GM23338 (cell line): ENCODE results near the gene PPFIA2. TPM values are rescaled to one million over a fixed set of nuclear protein-coding genes. Genes with fewer than 3 reads are reported as not detected.
A peak's percentile ranks its signal among the peaks of the same experiment; 100 is the strongest.

ENCODE experiments used
- ATAC-seq: fragments of 200-7000 bp; cut with Tn5 transposase; 3 replicates; pipeline ENCODE4 v1.9.1; 2020
- DNase-seq: peaks from one replicate; pipeline ENCODE4 v3.0.0-alpha.2; 2015; ENCODE audit warnings: low spot score
- H2AFZ ChIP-seq: fragments of 200-600 bp; sonication (generic); 2 replicates; pipeline ENCODE4 v1.8.0; 2016; ENCODE audit warnings: antibody characterized with exemption, mild to moderate bottlenecking, moderate library complexity
- H3F3A ChIP-seq: fragments of 200-600 bp; sonication (generic); replicated peaks from 2 replicates; pipeline ENCODE4 v1.8.0; 2017; ENCODE audit warnings: antibody characterized with exemption, mixed run types, low read depth
- H3K27ac ChIP-seq: fragments of 200-600 bp; sonication (generic); 2 replicates; pipeline ENCODE4 v1.6.1; 2016; ENCODE audit warnings: low read depth
- H3K27me3 ChIP-seq: fragments of 200-600 bp; sonication (generic); 2 replicates; pipeline ENCODE4 v1.8.0; 2016; ENCODE audit warnings: mild to moderate bottlenecking, mixed run types, moderate library complexity; ENCODE audit not compliant: insufficient read depth
- H3K36me3 ChIP-seq: fragments of 200-600 bp; sonication (generic); 2 replicates; pipeline ENCODE4 v1.8.0; 2016; ENCODE audit warnings: mild to moderate bottlenecking; ENCODE audit not compliant: insufficient read depth
- H3K4me1 ChIP-seq: fragments of 200-600 bp; sonication (generic); 2 replicates; pipeline ENCODE4 v1.8.0; 2016; ENCODE audit warnings: mild to moderate bottlenecking, moderate library complexity; ENCODE audit not compliant: insufficient read depth
- H3K4me2 ChIP-seq: fragments of 200-600 bp; sonication (generic); 2 replicates; pipeline ENCODE4 v1.7.1; 2017; ENCODE audit warnings: mixed run types
- H3K4me3 ChIP-seq: fragments of 200-600 bp; sonication (generic); 2 replicates; pipeline ENCODE4 v1.6.1; 2016; ENCODE audit warnings: mixed run types
- H3K79me2 ChIP-seq: fragments of 200-600 bp; sonication (generic); replicated peaks from 2 replicates; pipeline ENCODE4 v1.8.0; 2017; ENCODE audit warnings: mild to moderate bottlenecking; ENCODE audit not compliant: insufficient read depth
- H3K9me2 ChIP-seq: fragments of 200-600 bp; sonication (generic); 2 replicates; pipeline ENCODE4 v1.8.0; 2017; ENCODE audit not compliant: insufficient read depth
- H4K20me1 ChIP-seq: fragments of 200-600 bp; sonication (generic); replicated peaks from 2 replicates; pipeline ENCODE4 v1.8.0; 2017; ENCODE audit warnings: mild to moderate bottlenecking; ENCODE audit not compliant: insufficient read depth
- H3K27ac Mint-ChIP-seq: 2 replicates; pipeline ENCODE4 v1.8.0; 2020; ENCODE audit warnings: inconsistent platforms, mild to moderate bottlenecking, moderate library complexity, mixed read lengths
- H3K27me3 Mint-ChIP-seq: 3 replicates; pipeline ENCODE4 v1.8.0; 2022; ENCODE audit warnings: low read depth, mild to moderate bottlenecking, moderate library complexity, mixed read lengths, inconsistent platforms; ENCODE audit not compliant: insufficient read depth, poor library complexity
- H3K36me3 Mint-ChIP-seq: 3 replicates; pipeline ENCODE4 v1.8.0; 2021; ENCODE audit warnings: low read depth, mild to moderate bottlenecking, inconsistent platforms, moderate library complexity, mixed read lengths
- H3K4me1 Mint-ChIP-seq: 3 replicates; pipeline ENCODE4 v1.8.0; 2020; ENCODE audit warnings: mild to moderate bottlenecking, inconsistent platforms, mixed read lengths
- H3K4me3 Mint-ChIP-seq: 3 replicates; pipeline ENCODE4 v1.8.0; 2021; ENCODE audit warnings: moderate library complexity, mild to moderate bottlenecking, inconsistent platforms, mixed read lengths
- H3K9me3 Mint-ChIP-seq: 3 replicates; pipeline ENCODE4 v1.8.0; 2020; ENCODE audit warnings: moderate library complexity, mild to moderate bottlenecking, inconsistent platforms, mixed read lengths
- CREB1 ChIP-seq: fragments of 250-450 bp; sonication (Bioruptor Pico); IDR thresholded peaks from 2 replicates; pipeline ENCODE4 v1.5.0; 2020; ENCODE audit warnings: low read depth, mild to moderate bottlenecking, moderate library complexity
- EZH2phosphoT487 ChIP-seq: fragments of 200-600 bp; sonication (generic); IDR thresholded peaks from one replicate; pipeline ENCODE4 v1.8.1; 2018; ENCODE audit warnings: antibody characterized with exemption; ENCODE audit not compliant: unreplicated experiment
- NANOG ChIP-seq: IDR thresholded peaks from 2 replicates; pipeline ENCODE4 v1.6.1; 2016; ENCODE audit warnings: antibody characterized with exemption, borderline replicate concordance
- POLR2AphosphoS5 ChIP-seq: IDR thresholded peaks from 2 replicates; pipeline ENCODE4 v1.6.1; 2016; ENCODE audit warnings: antibody characterized with exemption, low read depth
- STAT1 ChIP-seq: IDR thresholded peaks from one replicate; pipeline ENCODE4 v1.6.1; 2016; ENCODE audit warnings: antibody characterized with exemption; ENCODE audit not compliant: unreplicated experiment
- ZNF114 ChIP-seq: fragments of 250-450 bp; sonication (Bioruptor Pico); IDR thresholded peaks from 2 replicates; pipeline ENCODE4 v1.5.0; 2020; ENCODE audit warnings: mild to moderate bottlenecking, moderate library complexity
- ZNF331 ChIP-seq: fragments of 250-450 bp; sonication (Bioruptor Pico); IDR thresholded peaks from 2 replicates; pipeline ENCODE4 v1.5.0; 2020; ENCODE audit warnings: low read depth, mild to moderate bottlenecking, moderate library complexity
- polyA plus RNA-seq: library from polyadenylated mRNA; unstranded; fragments of >200 nt; fragmentation: Nextera tagmentation; extraction: Ambion mirVana; gene quantifications from 2 replicates; pipeline ENCODE4 v1.2.1, GENCODE V29; 2016
- total RNA-seq: library from RNA; depleted of rRNA; stranded (reverse); fragments of >200 nt; shearing (Covaris generic); gene quantifications from 2 replicates; pipeline ENCODE4 v1.2.3, GENCODE V29; 2014
- TF ChIP-seq, protein P1 (sequence below), 2 experiments: fragments of 200-600 bp in 1 of 2; sonication (generic) in 1 of 2; conservative IDR thresholded peaks; 2 replicates each; pipeline versions ENCODE4 v1.5.1 to v1.6.1; 2016 to 2017; ENCODE audit warnings: antibody characterized with exemption in 2 of 2, low read depth in 2 of 2, mild to moderate bottlenecking in 2 of 2, moderate library complexity in 1 of 2
- TF ChIP-seq, protein P2 (sequence below): IDR thresholded peaks from 2 replicates; pipeline ENCODE4 v1.6.1; 2016; ENCODE audit warnings: antibody characterized with exemption
- TF ChIP-seq, protein P3 (sequence below): fragments of 250-450 bp; sonication (Bioruptor Pico); IDR thresholded peaks from 2 replicates; pipeline ENCODE4 v1.5.0; 2020; ENCODE audit warnings: mild to moderate bottlenecking, moderate library complexity

Gene PPFIA2
- total and polyA plus RNA-seq, 2 experiments from 2014 or later = 5.4 to 7.2 TPM

DNA sequence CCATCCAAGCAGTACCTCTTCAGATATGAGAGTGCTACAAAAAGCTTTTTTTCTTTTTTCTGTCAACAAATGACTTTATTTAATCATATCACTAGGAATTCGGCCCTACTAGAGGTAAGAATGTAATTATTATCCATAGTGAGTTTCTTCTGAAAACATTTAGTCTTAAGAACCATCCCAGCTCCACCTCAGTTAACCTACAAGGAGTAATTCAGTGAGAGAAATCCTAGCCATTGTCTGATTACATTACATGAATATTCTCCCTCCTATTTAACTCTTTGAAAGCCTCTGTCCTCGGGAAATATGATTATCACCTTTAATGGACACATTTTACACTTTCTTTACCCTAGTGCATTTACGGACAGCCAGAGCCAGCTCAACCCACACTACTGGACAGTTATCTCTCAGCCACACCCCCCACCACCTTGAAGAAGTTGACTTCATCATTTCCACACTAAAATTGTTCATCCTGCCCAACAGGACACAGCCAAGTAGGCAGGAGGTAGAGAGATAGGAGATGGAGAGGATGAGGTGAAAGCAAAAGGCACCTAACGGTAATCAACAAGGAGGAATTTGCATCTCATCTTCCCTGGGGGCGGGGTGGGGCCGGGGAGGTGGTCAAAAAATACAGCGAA lies 1.3 kb downstream of the PPFIA2 start:
- no peak for ATAC-seq

DNA sequence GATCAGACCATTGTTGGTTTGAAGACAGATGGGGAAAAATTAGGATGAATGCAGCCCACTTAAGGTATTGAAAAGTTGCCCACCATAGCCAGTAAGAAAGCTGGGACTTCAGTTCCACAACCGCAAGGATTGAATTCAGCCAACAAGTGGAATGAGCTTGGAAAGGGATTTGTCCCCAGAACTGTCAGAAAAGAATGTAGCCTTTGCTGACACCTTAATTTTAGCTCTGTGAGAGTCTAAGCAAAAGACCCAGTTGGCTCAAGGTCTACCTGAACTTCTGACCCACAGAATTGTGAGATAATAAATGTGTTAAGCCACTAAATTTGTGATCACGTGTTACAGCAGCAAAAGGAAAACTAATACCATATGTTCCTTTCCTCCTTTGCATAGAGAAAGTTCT lies 29.4 kb downstream of the PPFIA2 start:
- no peak overlapping the region for H3K4me3 Mint-ChIP-seq
- no peaks in the 10 kb centered on the region for H3K27me3 Mint-ChIP-seq
- H3K27me3 ChIP-seq = no peaks in the 10 kb centered on the region
- H3K4me1 ChIP-seq = peaks cover 36% of the 10 kb centered on the region
- no peaks in the 10 kb centered on the region for H3F3A ChIP-seq
- no peaks in the 10 kb centered on the region for H3K9me2 ChIP-seq
- H3K4me3 ChIP-seq = no peak overlapping the region
- no peaks in the 10 kb centered on the region for H3K79me2 ChIP-seq
- H3K27ac ChIP-seq = no peak overlapping the region
- ATAC-seq (no peak), DNase-seq (no peak)
- H3K36me3 Mint-ChIP-seq = no peaks in the 10 kb centered on the region
- H3K36me3 ChIP-seq = no peaks in the 10 kb centered on the region
- no peak overlapping the region for H3K4me2 ChIP-seq
- H3K9me3 Mint-ChIP-seq = no peaks in the 10 kb centered on the region
- H3K27ac Mint-ChIP-seq = no peak overlapping the region
- no peak overlapping the region for H2AFZ ChIP-seq
- no peaks in the 10 kb centered on the region for H4K20me1 ChIP-seq
- H3K4me1 Mint-ChIP-seq = peaks cover 35% of the 10 kb centered on the region
- no peak for TF ChIP-seq CREB1 (CRISPR knock-in tag)
- TF ChIP-seq EZH2phosphoT487 = no peak
- TF ChIP-seq POLR2AphosphoS5 = no peak
- no peak for TF ChIP-seq NANOG
- TF ChIP-seq, protein P1, sequence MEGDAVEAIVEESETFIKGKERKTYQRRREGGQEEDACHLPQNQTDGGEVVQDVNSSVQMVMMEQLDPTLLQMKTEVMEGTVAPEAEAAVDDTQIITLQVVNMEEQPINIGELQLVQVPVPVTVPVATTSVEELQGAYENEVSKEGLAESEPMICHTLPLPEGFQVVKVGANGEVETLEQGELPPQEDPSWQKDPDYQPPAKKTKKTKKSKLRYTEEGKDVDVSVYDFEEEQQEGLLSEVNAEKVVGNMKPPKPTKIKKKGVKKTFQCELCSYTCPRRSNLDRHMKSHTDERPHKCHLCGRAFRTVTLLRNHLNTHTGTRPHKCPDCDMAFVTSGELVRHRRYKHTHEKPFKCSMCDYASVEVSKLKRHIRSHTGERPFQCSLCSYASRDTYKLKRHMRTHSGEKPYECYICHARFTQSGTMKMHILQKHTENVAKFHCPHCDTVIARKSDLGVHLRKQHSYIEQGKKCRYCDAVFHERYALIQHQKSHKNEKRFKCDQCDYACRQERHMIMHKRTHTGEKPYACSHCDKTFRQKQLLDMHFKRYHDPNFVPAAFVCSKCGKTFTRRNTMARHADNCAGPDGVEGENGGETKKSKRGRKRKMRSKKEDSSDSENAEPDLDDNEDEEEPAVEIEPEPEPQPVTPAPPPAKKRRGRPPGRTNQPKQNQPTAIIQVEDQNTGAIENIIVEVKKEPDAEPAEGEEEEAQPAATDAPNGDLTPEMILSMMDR (conservative IDR thresholded peaks at IDR 0.05; ENCODE audit: low read depth in 2 of 2) = no peak
- TF ChIP-seq ZNF331 (CRISPR knock-in tag) = no peak
- TF ChIP-seq, protein P2, sequence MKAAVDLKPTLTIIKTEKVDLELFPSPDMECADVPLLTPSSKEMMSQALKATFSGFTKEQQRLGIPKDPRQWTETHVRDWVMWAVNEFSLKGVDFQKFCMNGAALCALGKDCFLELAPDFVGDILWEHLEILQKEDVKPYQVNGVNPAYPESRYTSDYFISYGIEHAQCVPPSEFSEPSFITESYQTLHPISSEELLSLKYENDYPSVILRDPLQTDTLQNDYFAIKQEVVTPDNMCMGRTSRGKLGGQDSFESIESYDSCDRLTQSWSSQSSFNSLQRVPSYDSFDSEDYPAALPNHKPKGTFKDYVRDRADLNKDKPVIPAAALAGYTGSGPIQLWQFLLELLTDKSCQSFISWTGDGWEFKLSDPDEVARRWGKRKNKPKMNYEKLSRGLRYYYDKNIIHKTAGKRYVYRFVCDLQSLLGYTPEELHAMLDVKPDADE = no peak
- TF ChIP-seq, protein P3, sequence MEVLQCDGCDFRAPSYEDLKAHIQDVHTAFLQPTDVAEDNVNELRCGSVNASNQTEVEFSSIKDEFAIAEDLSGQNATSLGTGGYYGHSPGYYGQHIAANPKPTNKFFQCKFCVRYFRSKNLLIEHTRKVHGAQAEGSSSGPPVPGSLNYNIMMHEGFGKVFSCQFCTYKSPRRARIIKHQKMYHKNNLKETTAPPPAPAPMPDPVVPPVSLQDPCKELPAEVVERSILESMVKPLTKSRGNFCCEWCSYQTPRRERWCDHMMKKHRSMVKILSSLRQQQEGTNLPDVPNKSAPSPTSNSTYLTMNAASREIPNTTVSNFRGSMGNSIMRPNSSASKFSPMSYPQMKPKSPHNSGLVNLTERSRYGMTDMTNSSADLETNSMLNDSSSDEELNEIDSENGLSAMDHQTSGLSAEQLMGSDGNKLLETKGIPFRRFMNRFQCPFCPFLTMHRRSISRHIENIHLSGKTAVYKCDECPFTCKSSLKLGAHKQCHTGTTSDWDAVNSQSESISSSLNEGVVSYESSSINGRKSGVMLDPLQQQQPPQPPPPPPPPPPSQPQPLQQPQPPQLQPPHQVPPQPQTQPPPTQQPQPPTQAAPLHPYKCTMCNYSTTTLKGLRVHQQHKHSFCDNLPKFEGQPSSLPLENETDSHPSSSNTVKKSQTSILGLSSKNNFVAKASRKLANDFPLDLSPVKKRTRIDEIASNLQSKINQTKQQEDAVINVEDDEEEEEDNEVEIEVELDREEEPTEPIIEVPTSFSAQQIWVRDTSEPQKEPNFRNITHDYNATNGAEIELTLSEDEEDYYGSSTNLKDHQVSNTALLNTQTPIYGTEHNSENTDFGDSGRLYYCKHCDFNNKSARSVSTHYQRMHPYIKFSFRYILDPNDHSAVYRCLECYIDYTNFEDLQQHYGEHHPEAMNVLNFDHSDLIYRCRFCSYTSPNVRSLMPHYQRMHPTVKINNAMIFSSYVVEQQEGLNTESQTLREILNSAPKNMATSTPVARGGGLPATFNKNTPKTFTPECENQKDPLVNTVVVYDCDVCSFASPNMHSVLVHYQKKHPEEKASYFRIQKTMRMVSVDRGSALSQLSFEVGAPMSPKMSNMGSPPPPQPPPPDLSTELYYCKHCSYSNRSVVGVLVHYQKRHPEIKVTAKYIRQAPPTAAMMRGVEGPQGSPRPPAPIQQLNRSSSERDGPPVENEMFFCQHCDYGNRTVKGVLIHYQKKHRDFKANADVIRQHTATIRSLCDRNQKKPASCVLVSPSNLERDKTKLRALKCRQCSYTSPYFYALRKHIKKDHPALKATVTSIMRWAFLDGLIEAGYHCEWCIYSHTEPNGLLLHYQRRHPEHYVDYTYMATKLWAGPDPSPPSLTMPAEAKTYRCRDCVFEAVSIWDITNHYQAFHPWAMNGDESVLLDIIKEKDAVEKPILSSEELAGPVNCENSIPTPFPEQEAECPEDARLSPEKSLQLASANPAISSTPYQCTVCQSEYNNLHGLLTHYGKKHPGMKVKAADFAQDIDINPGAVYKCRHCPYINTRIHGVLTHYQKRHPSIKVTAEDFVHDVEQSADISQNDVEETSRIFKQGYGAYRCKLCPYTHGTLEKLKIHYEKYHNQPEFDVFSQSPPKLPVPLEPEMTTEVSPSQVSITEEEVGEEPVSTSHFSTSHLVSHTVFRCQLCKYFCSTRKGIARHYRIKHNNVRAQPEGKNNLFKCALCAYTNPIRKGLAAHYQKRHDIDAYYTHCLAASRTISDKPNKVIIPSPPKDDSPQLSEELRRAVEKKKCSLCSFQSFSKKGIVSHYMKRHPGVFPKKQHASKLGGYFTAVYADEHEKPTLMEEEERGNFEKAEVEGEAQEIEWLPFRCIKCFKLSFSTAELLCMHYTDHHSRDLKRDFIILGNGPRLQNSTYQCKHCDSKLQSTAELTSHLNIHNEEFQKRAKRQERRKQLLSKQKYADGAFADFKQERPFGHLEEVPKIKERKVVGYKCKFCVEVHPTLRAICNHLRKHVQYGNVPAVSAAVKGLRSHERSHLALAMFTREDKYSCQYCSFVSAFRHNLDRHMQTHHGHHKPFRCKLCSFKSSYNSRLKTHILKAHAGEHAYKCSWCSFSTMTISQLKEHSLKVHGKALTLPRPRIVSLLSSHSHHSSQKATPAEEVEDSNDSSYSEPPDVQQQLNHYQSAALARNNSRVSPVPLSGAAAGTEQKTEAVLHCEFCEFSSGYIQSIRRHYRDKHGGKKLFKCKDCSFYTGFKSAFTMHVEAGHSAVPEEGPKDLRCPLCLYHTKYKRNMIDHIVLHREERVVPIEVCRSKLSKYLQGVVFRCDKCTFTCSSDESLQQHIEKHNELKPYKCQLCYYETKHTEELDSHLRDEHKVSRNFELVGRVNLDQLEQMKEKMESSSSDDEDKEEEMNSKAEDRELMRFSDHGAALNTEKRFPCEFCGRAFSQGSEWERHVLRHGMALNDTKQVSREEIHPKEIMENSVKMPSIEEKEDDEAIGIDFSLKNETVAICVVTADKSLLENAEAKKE (CRISPR knock-in tag) = no peak
- TF ChIP-seq STAT1 = no peak
- TF ChIP-seq ZNF114 = no peak

More for the DNA sequence above, 1.3 kb downstream of the PPFIA2 start:
- Mint-ChIP-seq H3K36me3 (no peaks in the 10 kb centered on the region), H3K9me3 (no peaks in the 10 kb centered on the region), H3K27me3 (peaks cover 22% of the 10 kb centered on the region), H3K4me1 (peaks cover 8% of the 10 kb centered on the region), H3K4me3 (peak overlapping the region; percentile 89), H3K27ac (no peak overlapping the region)
- TF ChIP-seq EZH2phosphoT487 = no peak
- no peak for TF ChIP-seq CREB1 (CRISPR knock-in tag)
- no peak for TF ChIP-seq ZNF331 (CRISPR knock-in tag)
- Histone ChIP-seq H3F3A (0 out of 2 replicates have a peak, but pooled peaks cover 3% of the 10 kb centered on the region), H3K4me1 (peaks cover 4% of the 10 kb centered on the region; the same call in 1 of the 2 replicates), H3K27me3 (peaks cover 41% of the 10 kb centered on the region), H2AFZ (peak overlapping the region; percentile 99), H3K9me2 (no peaks in the 10 kb centered on the region), H3K79me2 (no peaks in the 10 kb centered on the region), H3K4me2 (peak overlapping the region; percentile 89), H3K27ac (no peak overlapping the region), H3K36me3 (no peaks in the 10 kb centered on the region), H3K4me3 (peak overlapping the region; percentile 86), H4K20me1 (no peaks in the 10 kb centered on the region)
- no peak for DNase-seq
